Measurements from ENCODE around the gene KDM3B. TPM values are rescaled to one million over a fixed set of nuclear protein-coding genes. Genes with fewer than 3 reads are reported as not detected.

The KDM3B gene
- total and polyA plus RNA-seq, 9 of the 15 experiments (the other 6 are each of a cell fraction or from before 2014, with no cell fraction given), result 13.8 to 62.8 (median 41.9) TPM

DNA sequence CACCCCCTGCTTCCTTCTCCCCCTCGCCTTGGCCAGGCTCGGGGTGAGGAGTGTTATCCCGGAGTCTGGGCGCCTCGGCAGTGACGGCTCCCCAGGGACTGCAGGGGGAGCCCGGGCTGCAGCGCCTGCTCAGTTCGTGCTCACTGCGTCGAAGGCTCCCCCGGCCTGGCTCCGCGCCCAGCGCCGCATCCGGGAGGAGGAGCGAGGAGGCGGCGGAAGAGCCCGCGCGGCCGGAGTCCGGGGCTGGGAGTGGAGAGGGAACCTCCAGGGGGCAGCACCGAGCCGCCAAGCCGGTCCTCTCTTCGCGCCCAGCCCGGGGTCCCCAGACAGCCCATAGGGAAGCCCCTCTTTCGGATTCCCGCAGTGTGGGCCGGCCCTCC lies 111.5 kb downstream of the KDM3B start (continued):
- TF ChIP-seq YY1 (IDR thresholded peaks at IDR 0.05; ENCODE audit: borderline replicate concordance in 1 of 3, control insufficient read depth in 1 of 3, extremely low read depth in 1 of 3, insufficient read depth in 3 of 3, insufficient read length in 1 of 3, insufficient replicate concordance in 2 of 3, low read depth in 1 of 3, low read length in 2 of 3) (peak in 1 of 3 experiments; percentile 56), ZNF780A (CRISPR knock-in tag; IDR thresholded peaks at IDR 0.05) (no peak), THAP12 (CRISPR knock-in tag; IDR thresholded peaks at IDR 0.05) (peak; percentile 69; the same call in 1 of the 2 replicates), ZNF639 (CRISPR knock-in tag; conservative IDR thresholded peaks at IDR 0.05 in 1 of 2, IDR thresholded peaks at IDR 0.05 in 1 of 2) (no peak), ZNF589 (CRISPR knock-in tag; IDR thresholded peaks at IDR 0.05; ENCODE audit: low read depth) (0 out of 2 replicates have a peak, but pooled peaks have one; percentile 21), CTBP1 (IDR thresholded peaks at IDR 0.05; ENCODE audit: borderline replicate concordance) (peak; percentile 80; the same call in 1 of the 2 replicates), ETV5 (CRISPR knock-in tag; IDR thresholded peaks at IDR 0.05; ENCODE audit: low read depth) (peak; percentile 97), ATF7 (IDR thresholded peaks at IDR 0.05) (peak; percentile 36), MYBL2 (IDR thresholded peaks at IDR 0.05; ENCODE audit: low read depth) (no peak), MYBL2 (CRISPR knock-in tag; IDR thresholded peaks at IDR 0.05; ENCODE audit: borderline replicate concordance) (no peak), NFE2 (IDR thresholded peaks at IDR 0.05; ENCODE audit: low read depth) (0 out of 2 replicates have a peak, but pooled peaks have one; percentile 14), ZC3H11A (IDR thresholded peaks at IDR 0.05; ENCODE audit: low read depth, low read length) (no peak), HMGN3 (IDR thresholded peaks at IDR 0.05; ENCODE audit: borderline replicate concordance, extremely low read depth, insufficient read length, low read depth, low read length) (peak; percentile 94), CHD2 (IDR thresholded peaks at IDR 0.05; ENCODE audit: low read depth, low read length) (0 out of 2 replicates have a peak, but pooled peaks have one; percentile 8), NONO (IDR thresholded peaks at IDR 0.05; ENCODE audit: low read depth in 2 of 2, low read length in 1 of 2) (peak in 1 of 2 experiments; percentile 81; a peak in 2 of 4 replicates), SRF (CRISPR knock-in tag; IDR thresholded peaks at IDR 0.05) (peak in 1 of 2 experiments; percentile 90; a peak in 2 of 4 replicates), SRSF3 (IDR thresholded peaks at IDR 0.05; ENCODE audit: insufficient read depth, low read length) (0 out of 2 replicates have a peak, but pooled peaks have one; percentile 33), NFXL1 (CRISPR knock-in tag; IDR thresholded peaks at IDR 0.05) (no peak), SIX5 (IDR thresholded peaks at IDR 0.05; ENCODE audit: borderline replicate concordance in 1 of 2, insufficient read depth in 1 of 2, low read depth in 1 of 2, low read length in 2 of 2) (no peak), PHF8 (IDR thresholded peaks at IDR 0.05; ENCODE audit: borderline replicate concordance, low read length) (no peak), HDAC8 (tag; IDR thresholded peaks at IDR 0.05) (no peak)
- TF ChIP-seq, protein P1, sequence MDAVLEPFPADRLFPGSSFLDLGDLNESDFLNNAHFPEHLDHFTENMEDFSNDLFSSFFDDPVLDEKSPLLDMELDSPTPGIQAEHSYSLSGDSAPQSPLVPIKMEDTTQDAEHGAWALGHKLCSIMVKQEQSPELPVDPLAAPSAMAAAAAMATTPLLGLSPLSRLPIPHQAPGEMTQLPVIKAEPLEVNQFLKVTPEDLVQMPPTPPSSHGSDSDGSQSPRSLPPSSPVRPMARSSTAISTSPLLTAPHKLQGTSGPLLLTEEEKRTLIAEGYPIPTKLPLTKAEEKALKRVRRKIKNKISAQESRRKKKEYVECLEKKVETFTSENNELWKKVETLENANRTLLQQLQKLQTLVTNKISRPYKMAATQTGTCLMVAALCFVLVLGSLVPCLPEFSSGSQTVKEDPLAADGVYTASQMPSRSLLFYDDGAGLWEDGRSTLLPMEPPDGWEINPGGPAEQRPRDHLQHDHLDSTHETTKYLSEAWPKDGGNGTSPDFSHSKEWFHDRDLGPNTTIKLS (IDR thresholded peaks at IDR 0.05; ENCODE audit: borderline replicate concordance, low read depth), result no peak
